ENCODE results near the gene RPTOR.

- TF ChIP-seq MXI1 (conservative IDR thresholded peaks at IDR 0.05; ENCODE audit: poor library complexity, severe bottlenecking) (no peak), RAD21 (conservative IDR thresholded peaks at IDR 0.05) (no peak), EZH2 (IDR thresholded peaks at IDR 0.05; ENCODE audit: borderline replicate concordance, insufficient read depth, low read length, poor library complexity, severe bottlenecking) (no peak), CTCF (IDR thresholded peaks at IDR 0.05; ENCODE audit: poor library complexity, severe bottlenecking) (no peak), POLR2AphosphoS5 (IDR thresholded peaks at IDR 0.05) (no peak), EP300 (conservative IDR thresholded peaks at IDR 0.05; ENCODE audit: poor library complexity, severe bottlenecking) (no peak), TAF1 (IDR thresholded peaks at IDR 0.05; ENCODE audit: low read depth) (no peak), REST (IDR thresholded peaks at IDR 0.05; ENCODE audit: borderline replicate concordance) (no peak)
These were observed 395.8 kb downstream of the RPTOR start for GRCh38 chr17:80940171-80941123.
